D341Med (cell line): ENCODE measurements around the gene FMN1.

Experiments used
- DNase-seq: peaks from one replicate; pipeline ENCODE4 v3.0.0; 2012; ENCODE audit warnings: low spot score

Gene FMN1

DNA sequence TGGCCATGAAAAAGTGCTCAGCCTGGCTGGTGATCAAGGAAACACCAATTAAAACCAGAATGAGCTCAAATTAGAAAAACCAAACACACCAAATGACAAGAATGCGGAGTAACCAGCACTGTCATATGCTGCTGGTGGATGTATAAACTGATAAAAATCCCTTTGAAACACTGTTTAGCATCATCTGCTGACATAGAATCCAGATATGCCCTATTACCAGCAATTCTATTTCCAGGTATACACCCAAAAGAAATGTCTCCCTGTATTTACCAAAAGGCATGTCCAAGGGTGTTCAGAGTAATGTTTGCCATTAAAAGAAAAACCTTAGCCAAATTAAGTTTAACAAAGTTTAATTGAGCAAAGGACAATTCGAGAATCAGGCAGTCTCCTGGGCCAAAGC lies 138.6 kb downstream of the FMN1 start:
- no peak for DNase-seq

DNA sequence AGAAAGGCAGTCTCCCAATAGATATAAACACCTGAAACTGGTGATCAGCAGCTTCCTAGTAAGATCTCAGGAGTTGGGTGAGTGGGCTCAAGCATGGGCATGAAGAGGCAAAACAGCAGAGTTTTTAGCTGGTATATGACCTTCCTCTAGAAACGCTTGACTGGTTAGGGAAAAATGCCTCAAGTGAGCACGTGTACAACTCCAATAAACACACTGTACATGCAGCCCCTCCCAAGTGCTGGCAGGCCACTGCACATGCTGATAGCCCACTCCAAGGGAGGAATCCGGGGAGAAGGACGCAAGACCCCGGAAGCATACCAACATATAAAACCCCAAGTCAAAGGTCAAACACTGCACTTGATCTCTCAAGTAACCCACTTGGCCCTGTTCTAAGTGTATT lies 143.0 kb downstream of the FMN1 start:
- no peak for DNase-seq

DNA sequence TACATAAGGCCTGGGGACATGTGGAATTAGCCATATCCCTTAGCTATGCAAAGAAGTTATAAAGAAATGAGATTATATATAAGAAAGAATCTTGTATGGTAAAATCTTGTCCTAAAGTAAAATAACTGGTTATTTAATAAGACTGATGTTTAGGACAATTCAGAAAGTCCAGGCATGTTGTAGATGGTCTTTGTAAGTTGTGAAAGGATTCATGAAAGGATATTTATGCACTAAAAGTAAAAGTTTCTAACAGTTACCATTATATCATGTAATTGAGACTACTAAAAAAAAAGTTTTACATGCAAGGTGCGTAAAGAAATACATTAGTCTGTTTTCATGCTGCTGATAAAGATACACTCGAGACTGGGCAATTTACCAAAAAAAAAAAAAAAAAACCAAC lies 146.3 kb downstream of the FMN1 start:
- DNase-seq: no peak

DNA sequence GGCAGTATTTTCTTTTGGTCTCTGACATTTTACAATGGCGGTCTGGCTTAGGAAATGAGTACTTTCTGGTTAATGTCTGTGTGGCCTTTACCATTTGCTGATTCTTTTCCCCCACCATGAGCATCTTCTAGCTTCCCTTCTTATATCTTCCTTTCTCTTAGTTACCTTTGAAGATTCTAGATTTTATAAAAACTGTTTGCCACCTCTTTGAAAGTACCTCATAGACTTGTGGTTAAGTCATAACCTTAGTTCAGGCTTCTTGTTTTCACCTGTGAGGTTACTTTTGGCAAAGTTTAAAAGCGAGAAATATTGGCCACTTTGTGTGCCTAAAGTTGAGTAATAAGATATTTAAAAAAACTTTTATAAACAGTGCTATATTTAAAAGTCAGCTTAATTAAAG lies 147.4 kb downstream of the FMN1 start:
- DNase-seq: no peak

DNA sequence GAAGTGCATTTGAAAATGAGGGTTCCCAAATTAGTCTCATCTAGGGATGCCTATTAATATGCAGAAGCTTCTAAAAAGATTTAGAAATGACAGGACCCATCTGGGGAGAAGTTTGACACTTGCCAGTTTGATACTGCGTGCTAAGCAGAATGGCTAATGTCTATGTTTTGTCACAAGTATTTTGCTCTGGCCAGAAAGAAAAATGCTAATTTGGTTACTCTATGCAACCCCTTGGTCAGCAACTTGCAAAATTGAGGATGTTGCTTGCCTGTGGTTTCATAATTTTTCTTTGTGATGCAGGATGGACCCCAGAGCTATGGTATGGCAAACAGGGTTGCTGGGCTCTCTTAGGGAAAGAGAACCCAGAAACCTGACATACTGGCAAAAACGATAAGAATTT lies 148.2 kb downstream of the FMN1 start:
- no peak for DNase-seq

DNA sequence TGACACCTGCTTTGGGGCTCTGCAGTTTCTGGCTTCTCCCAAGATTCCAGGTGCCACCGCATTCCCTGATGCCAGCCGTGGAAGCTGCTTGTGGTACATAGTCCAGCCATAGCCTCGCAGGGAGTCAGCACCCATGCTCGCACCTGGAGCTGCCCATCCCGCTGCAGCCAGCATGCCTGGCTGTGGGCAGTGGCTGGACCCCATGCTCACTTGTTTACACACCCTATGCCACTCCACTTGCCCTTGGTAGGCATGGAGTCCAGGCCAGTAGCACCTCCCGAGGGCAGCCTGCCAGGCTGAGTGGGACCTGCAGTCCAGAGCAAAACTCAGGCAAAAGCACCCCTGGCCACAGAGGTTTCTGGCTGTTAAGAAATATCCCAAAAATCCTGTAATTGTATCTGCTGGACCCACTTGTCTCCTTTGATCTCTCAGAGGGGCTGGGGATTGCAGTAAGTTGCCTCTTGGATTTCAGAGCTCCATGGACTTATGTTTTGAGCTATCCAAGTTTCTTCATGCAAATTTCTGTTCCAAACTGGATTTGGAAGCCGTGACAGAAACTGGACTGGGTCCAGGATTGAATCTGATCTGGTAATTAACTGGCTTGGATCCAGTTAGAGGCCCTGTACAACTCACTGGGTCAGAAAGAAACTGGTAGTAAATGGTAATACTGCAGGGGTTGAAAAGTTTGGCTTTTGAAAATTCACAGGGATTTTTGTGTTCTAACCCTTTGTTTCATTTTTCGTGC lies 149.3 kb downstream of the FMN1 start:
- DNase-seq: no peak

DNA sequence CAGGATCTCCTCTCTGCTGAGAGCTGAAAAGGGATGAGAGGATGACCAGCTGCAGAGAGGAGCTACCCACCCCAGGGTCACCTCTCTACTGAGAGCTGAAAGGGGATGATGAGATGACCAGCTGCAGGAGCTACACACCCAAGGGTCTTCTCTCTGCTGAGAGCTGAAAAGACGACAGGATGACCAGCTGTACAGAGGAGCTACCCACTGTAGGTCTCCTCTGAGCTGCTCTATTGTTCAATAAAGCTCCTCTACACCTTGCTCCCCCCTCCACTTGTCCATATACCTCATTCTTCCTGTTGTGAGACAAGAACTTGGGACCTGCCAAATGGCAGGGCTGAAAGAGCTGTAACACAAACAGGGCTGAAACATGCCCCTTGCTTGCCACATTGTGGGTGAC lies 149.9 kb downstream of the FMN1 start:
- DNase-seq: no peak

DNA sequence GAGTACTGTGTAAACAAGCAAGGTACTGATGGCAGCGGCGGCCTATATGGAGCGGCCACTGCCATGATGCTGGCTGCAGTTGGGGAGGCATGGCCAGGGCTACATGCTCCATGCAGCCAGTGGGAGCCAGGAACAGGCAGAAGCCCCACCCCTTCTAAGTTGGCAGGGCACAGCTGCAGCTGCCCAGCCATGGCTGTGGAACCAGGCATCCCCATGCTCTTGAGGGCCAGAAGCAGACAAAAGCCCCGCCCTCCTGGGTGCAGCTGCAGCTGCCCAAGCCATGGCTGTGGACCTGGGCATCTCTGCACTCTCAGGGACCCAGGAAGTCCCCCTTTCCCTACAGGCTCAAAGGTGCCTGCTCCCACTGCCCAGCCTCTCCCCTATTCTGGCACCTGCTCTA lies 150.9 kb downstream of the FMN1 start:
- DNase-seq: no peak

DNA sequence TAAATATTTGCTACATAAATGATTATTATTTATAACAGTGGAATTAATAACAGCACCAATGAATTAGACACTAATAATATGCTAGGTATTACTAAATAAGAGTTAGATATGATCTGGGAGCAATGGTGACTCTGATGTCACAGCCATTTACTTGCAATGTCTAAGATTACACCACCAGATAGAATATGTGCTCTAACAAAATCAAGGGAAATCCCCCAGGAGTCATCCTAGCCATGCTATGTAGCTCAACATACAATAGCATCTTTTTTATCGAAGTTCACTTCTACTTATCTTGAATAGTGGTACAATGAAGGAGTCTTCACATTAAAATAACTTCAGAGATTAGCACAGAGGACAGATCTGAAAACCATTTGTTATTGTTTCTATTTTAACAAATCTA lies 154.0 kb downstream of the FMN1 start:
- no peak for DNase-seq

DNA sequence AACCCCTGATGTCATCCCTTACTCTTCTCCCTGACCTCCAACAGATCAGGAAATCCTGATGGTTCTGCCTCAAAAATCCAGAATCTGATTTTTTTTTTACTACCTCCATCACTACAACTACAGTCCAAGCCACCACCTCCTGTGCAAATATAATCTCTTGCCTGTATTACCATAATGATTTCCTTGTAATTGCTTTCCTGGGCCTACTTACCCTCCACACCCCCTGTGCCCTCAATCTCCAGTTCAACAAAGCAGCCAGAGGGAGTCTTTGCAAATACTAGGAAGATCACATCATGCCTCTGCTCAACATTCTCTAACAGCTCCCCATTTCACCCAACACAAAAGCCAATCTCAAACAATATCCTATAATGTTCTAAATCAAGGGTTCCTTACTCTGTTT lies 159.9 kb downstream of the FMN1 start:
- no peak for DNase-seq

DNA sequence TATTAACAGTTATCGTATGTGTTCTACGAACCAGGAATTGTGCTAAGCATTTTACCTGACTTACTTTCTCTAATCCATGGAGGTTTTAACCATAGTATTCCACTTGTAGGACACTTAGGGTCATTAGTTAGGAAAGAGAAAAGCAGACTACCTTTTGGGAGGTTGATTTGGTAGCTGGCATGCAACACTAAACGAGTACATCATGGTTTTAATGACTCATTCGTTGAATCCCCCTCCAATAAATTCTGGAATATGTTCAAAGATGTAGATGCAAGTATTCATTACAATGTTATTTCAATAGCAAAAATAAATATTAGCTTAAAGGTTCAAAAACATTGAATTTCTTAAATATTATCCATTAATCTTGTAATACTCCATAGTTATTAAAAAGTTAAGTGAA lies 162.5 kb downstream of the FMN1 start:
- DNase-seq: no peak

DNA sequence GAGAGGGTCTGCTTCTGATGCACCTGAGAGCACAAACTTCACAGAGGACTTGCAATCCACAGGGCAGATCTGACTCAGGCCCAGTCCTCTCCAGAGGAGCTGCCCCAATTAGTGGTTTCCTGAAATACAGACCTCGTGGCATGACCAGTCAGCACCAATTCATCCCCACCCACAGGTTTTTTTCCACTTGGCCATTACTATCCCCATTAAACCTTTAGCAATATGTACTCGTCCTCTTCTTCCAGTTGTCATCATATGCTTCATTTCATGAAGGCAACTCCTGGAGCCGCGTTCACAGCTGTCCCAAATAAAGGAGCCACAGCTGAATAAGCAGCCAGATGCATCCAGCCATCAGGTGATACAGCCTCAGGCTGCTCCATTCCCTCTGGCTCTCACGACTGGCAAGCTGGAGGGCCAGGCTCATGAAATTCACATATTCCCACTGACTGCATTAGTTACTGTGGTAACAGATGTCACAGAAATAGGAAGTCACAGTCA lies 163.1 kb downstream of the FMN1 start:
- no peak for DNase-seq

DNA sequence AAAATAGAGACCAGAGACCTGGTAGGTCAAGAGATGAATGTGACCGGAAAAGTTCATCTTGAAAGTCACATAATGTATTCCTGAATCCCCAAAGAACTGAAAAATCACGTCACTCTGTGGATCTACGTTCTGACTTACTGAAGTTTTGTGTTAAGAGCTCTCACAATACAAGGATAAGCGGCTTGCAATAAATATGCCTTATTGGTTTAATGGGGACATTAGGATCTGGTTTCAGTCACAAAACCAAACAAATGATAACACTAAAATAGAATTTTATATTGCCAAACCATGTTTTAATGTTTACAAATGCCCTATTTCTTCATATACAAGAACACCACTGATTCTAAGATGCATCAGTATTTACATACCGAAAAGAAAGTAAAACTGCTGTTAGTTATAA lies 164.2 kb downstream of the FMN1 start:
- no peak for DNase-seq

DNA sequence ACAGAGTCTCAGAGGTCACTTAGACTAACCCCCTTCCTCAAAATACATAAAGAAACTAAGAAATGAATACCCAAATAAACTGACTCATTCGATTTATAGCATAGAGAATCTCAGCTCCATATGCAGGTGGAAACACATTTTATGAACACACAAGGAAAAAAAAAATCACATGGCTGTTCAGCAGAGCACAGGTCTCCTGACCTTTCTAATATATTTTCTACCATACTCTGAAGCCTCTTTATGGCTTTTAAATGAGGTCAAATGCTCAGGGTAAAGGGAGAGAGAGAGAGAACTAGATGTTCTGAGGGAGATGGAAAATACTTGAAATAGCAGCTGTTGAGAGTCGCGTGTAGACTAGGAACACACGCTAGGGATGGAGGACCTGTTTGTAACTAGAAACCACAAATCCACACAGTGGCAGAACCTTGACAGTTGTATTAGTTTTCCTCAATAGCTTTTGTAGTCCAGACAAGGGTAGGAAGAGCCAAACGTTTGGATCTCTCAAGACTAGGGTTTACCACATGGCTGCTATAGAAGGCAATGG lies 165.3 kb downstream of the FMN1 start:
- DNase-seq: no peak

DNA sequence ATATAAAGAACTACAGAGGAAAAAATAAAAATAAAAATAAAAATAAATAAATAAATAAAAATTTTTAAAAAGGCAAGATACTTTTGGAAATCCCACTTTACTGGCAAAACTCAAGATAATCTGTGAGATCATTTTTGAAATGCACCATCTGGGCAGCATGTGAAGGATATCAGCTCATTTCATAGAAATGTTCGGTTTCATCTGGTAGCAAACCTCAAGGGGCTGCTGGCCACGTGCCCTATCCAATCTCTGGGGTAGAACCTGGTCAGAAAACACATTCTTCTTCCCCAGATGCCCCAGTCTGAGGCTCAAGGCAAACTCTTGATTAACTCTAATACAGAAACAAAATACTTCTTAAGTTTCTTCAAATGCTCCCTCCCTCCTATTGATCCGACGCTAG lies 166.0 kb downstream of the FMN1 start:
- DNase-seq: no peak

DNA sequence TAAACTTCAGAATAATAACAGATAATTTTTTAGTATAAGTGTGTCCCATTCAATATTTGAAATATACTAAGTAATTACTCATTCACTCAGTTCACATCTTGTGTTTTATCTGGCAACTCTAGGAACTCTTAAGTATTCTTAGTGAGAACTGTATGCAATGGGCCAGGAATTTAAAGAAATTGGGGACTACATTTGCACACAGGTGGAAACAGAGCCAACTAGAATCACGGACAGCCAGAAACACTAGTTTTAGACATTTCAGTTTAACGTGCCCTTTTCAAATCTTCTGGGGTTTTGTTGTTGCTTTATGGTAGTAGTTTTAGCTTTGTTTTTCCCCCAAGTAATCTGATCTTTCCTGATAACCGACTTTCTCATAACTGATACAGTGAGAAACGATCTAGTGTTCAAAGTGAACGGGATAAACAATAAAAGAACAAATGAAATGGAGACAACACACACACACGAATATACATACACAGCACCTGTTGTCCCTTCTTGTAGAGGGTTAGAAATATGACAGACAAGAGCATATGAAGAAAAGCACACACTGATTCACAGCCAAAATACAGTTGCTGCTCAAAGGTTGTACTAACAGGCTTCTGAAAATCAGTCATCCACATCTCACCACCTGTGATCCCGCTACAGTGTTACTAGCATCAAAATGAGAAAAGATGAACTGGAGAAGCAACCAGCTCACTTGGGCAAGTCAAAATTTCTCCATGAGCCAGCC lies 167.0 kb downstream of the FMN1 start:
- DNase-seq: no peak

DNA sequence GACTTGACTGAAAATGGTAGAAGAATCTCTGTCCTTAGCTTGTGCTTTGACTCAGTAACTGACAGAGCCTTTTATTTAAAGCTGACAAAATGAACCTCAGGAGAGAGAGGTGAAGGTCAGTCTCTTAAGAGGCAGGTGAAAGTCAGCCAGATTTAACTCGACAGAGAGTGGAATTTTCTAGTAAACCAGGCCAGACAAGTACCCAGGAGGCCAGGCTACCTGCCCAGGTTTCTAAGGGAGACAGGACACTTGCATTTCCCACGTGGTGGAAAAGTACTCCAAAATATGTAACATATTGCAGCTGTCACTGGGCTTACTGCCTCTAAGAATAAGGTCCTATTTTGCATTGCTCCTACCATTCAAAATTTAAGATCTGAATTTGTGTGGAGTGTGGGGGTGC lies 167.9 kb downstream of the FMN1 start:
- DNase-seq: no peak

DNA sequence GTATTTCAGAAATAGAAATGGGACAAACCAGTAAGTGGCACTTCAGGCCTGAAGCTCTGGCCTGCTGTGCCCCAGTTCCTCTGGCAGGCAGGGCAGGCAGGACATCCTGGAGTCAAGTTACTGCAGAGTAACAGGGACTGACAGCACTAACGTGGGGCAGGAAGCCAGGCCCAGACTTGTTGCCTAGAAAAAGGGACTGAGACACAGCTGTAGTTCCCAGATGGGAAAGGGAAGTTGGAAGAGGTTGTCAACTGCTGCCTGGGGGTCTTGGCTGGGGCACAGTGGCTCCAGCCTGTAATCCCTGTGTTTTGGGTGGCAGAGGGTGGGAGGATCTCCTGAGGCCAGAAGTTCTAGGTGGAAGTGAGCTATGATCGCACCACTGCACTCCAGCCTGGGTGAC lies 171.9 kb downstream of the FMN1 start:
- DNase-seq: peak; percentile 25

DNA sequence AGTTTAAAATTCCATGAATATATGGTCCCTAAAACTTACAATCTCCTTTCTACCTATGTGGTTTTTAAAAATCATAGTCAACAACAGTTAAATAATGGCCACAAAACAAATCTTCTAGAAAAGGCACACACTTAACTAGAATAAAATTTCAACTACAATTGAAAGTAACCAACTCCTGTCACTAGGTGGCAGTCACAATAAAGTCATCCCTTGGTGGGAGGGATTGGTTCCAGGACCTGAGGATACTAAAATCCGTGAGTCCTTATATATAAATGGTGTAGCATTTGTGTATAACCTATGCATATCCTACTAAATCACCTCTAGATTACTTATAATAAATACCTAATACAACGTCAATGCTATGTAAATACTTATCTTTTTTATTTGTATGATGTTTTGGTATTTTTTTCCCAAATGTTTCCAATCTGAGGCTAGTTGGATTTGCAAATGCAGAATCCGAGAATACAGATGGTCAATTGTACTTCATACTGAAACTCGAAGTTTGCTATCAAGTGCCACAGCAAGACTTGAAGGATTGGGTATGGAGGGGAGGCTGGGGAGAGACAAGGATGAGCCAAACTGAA lies 172.6 kb downstream of the FMN1 start:
- peak; percentile 53 for DNase-seq

DNA sequence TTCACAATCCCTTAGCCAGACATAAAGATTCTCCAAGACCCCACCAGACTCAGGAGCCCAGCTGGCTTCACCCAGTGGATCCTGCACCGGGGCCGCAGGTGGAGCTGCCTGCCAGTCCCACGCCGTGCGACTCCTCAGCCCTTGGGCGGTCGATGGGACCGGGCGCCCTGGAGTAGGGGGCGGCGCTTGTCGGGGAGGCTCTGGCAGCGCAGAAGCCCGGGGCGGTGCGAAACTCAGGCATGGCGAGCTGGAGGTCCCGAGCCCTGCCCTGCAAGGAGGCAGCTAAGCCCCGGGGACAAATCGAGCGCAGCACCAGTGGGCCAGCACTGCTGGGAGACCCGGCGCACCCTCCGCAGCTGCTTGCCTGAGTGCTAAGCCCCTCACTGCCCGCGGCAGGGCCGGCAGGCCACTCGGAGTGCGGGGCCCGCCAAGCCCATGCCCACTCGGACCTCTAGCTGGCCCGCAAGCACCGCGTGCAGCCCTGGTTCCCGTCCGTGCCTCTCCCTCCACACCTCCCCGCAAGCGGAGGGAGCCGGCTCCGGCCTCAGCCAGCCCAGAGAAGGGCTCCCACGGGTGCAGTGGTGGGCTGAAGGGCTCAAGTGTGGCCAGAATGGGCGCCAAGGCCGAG lies 175.0 kb downstream of the FMN1 start:
- no peak for DNase-seq

DNA sequence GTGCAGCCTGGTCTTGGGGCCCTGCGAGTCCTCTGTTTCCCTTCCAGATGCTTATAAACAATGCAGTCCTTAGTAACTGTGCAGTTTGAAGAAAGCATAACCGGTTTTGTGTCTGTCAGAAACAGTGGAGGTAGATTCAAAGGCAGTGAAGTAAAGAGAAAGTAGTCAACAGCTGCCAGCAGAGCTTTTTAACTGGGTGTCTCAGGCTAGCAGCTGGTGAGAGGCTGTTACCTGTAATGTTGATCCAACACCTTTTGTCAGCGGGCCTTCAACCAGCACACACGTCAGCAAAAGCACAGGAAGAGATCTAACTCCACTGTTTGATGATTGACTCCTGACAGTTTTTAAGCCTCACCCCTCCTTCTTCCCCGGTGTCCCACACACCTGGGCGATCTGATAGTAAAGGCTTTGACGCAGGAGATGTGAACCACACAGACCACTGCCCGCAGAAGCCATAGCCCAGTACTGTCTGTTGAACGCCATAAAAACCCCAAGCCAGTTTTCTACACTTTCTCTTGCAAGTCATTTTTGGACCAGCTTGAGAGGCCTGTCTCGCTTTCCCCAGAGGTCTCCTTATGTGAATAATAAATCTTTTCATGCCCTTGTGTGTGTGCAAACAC lies 178.0 kb downstream of the FMN1 start:
- no peak for DNase-seq

DNA sequence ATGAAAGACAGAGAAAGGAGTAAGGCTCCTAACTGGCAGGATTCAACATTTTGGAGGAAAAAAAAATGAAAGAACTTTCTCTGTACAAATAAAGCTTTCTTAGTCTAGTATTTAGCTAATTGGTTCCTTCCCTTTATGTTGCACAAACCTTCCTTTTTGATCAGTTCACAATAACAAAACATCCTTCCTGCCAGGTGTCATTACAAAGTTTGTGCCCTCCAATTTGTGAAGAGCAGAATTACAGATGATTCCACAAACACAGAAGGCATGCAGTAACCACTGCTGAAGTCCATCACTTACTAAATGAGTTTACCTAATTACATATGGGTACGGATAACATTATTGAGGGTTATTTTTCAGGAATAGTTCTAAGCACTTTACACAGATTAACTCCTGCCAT lies 179.9 kb downstream of the FMN1 start:
- DNase-seq: no peak
